GM04504 (cell line): ENCODE results near the gene GABRR2.
"Not testable (repeated sequence)": the region's sequence is repeated elsewhere in the genome, so short reads cannot be mapped to it uniquely, and the experiment has no call there.

Experiments used
- DNase-seq: peaks from one replicate; pipeline ENCODE4 v3.0.0-alpha.2; 2012; ENCODE audit warnings: low read depth

GABRR2 gene

DNA sequence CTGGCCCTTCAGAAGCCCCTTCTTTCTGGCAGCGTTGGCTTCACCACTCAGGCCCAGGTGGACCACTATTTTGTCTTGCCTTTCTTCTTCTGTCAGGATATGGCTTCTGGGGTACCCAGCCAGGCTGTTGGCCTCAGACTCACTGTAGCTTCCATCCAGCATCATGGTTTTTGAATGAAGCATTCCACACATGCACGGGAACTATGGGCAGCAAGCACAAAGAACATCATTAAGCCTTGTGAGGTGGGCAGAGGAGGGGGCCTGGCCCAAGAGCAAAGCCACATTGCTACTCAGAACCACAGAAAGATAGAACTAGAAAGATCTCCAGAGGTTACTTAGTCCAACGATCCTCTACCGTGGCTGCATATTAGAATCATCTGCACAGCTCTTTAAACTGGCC, 57.3 kb downstream of the GABRR2 start:
- no peak for DNase-seq

DNA sequence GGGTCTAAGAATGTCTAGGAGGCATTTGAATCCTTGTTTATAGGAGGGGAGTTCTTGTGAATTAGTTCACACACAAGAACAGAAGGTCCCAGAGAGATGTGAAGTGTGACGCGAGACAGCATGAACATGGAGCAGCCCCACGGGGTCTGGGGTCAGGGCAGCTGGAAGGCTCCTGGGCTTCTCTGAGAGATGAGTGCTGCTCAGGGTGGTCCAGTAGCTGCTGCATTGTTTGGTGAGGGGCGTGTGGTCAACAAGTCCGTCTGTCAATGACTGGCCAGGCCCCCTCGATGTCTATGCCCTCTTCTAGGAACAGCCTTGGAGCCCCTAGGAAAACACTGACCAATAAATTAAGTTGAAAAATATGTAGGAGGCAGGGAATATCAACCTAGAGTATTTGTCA, 57.8 kb downstream of the GABRR2 start:
- no peak for DNase-seq

DNA sequence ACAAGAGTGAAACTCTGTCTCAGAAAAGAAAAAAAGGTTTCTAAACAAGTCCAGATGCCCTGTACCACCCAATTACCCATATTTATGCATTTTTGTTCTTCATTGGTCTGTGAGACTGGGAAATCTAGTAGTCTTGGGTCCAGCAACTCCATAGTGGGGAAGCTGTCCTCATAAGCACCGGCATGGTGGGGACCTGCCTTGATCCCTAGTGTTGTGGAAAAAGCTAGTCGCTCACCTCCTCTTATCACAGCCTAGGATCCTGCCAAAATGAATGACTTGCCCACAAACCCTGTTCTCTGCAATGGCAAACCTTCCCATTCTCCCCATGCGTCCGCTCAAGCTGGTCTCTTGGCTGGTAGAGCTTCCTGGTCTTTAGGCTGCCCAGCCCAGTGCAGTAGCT, 59.7 kb downstream of the GABRR2 start:
- DNase-seq, result no peak

DNA sequence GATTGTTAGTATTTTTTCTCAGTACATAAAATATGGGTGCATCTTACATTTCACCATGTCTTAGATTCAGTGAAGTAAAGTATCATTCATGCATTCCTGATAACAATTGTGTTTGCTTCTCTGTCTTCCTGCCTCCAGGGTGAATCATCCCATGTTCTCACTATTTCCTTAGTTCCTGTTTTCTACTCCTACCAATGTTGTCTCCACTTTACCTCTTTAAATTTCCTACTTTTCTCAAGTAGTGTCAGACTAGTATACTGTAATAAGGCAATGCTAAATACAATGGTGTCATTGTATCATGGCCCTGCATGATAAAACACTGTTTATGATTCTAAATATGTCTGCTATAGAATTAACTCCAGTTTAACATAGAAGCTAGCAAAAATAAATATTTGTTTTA, 60.5 kb downstream of the GABRR2 start:
- DNase-seq, result no peak

DNA sequence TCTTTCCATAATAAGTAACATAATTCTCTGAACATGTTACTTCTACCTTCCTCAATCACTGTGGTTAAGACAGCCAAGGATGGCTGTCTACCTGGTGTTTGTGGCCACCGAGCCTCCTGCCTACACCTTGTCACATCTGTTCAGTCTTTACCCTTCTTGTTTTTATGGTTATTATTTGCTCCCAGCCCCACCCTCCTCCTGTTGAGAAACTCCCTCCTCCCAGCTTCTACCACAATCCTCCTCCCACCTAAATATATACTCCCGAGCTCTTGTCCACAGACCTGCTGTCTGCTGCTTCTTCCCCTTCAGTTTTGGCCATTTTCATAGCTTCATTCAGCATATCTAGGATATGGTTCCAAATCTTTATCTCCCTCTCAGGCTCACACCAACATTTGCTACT, 62.2 kb downstream of the GABRR2 start:
- no peak for DNase-seq

DNA sequence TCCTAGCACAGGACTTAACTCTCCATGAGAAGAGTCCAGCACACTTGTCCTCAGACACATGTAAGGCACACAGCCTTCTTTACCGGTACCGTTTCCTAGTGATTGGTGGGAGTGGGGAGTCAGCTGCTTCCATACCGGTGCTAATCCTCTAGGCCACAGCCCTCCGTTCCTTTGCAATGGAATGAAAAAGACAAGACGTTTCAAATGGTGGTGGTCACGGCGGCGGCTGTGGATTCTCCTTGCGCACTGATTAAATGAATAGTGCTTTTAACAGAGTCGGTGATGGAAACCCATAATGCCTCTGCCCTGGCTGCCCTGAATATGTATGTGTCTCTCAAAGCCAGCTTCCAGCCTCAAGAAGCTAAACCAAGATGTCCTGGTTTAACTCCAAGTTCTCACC, 63.1 kb downstream of the GABRR2 start:
- DNase-seq, result no peak

DNA sequence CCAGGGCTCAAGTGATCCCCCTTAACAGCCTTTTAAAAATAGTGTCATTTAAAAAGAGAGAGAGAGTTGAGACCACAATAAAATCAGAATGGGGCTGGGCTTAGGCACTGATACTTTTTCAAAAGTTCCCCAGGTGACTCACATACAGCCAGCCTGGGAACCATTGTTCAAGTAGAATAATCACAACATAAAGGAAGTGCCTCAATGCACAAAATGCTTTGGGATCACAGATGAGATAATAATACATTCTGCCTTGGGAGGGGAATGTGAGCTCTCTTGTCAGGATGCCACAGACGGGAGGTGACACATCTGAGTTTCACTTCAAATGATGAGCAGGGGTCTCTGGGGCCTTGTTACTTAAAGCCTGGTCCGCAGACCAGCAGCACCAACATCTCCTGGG, 63.9 kb downstream of the GABRR2 start:
- no peak for DNase-seq

DNA sequence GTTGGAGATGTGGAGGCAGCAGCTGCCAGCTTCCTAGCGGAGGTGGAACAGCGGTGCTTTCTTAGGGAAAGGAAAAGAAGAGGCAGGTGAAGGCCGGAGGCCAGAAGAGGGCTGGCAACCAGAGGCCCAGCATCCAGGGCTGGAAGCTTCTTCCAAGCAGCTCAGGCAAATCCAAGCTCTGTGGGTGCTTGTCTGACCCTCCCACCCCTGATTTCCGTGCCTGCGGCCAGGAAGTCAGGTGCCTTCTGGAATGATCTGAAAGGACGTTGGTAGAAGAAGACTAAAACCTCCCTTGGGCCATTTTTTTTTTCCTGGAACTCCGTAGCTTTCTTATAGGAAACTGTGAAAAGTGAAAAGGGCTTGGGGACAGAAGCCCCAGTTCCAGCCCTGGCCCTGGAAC, 64.9 kb downstream of the GABRR2 start:
- no peak for DNase-seq

DNA sequence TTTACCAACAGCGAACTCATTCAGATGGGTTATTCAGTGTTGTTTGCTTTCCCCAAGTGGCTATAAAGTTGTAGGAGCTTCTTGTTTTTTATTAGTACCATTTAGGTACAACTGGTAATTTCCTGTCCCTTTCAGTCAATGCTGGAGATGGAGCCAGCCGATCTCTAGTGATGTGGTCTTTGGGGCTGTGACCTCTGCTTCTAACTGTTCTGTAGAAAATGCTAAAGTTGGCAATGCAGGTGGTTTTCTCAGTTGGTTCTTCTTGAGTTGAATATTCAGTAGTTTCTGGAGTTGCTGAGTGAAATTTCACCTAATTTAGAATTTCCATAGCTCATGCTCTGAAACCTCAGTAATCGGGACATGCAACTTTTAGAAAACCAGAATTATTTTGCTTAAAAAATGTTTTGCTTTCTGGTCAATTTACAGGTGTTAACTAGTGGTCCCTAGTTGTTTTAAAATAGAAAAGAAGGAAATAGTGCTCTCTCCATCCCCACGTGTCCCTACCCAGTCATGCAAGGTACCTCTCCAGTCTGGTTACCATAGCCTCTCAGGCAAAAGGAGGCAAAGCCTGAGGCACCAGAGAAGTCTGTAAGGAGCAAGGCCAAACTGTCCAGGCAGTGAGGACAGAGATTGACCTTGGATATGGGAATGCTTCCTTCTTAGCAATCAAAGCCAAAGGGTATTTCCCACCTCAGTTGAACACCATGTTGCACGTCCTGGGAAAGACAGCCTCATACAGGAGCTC, 70.7 kb downstream of the GABRR2 start:
- no peak for DNase-seq

DNA sequence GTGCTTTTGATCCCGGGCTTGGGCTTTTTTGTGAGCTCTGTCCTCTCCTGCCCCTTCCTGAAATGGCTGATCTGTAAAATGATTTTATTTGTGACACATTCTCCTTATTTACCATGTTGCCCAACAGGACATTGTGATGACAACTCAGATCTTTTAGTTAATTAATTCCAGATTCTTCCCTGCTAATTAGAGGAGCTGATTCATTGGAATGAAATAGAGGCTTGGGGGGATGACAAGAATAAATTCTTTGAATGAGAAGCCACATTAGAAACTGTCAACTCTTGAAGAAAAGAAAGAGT, 71.8 kb downstream of the GABRR2 start:
- DNase-seq, result peak; percentile 15

DNA sequence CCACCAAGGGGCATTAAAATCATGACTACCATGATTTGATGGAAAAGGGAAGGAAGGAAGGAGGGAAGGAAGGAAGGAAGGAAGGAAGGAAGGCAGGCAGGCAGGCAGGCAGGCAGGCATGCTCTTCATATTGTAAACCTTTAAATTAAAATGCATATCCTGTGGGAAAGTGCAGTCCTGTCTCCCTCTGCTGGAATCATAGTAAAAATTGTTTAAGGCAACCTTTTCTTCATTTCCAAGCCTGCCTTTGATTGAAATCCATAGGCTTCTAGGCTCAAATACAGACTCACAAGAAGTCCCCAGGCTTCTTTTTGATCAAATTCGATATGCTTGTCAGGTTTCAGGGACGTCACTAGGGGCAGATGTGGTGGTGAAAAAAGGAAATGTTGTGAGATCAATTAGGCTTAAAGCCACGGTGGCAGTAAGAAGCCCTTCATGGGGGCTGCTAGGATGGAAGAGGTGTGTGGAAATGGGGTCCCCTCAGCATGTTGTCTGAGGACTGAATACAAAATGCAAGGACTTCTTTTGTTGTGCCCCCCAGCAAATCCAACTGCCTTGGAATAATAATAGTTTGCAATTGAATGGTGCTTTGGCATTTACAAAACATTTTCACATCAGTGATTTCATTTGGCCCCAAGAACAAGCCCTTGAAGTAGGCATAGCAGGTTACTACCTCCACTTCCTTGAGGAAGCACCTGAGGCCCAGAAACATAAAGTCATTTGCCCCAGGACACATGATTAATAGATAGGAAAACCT, 72.3 kb downstream of the GABRR2 start:
- peak; percentile 13 for DNase-seq

DNA sequence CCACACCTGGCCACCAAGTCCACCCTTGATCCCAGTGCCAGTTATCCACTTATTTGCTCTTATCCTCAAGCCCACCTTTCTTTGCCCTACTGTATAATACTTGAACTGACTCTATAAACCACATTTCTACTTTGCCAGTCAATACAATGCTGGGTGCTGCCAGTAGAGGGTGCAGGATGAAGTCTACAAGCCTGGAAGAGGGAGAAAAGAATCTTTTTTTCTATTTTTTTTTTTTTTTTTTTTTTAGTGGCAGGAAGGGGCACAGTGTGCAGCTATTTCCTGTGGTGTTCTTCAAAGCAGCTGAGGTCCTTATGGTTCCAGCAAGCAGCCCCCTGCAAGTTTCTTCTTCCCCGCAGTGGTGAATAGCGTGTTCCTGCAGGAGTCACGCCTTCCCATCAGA, 75.8 kb downstream of the GABRR2 start:
- DNase-seq, result no peak

DNA sequence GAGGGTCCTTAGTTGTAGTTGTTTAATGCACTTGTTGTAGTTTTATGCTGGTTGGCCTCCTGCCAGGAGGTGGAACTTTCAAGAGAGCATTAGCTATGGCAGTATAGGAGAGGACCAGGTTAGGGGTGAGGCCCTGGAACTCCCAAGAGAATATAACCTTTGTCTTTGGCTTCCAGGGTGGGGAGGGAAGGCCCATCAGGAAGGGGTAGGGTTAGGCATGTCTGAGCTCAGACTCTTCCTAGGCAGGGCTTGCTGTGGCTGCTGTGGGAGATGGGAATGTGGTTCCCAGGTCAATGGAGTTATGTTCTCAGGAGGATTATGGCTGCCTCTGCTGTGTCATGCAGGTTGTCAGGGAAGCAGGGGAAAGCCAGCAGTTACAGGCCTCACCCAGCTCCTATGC, 77.9 kb downstream of the GABRR2 start:
- no peak for DNase-seq

DNA sequence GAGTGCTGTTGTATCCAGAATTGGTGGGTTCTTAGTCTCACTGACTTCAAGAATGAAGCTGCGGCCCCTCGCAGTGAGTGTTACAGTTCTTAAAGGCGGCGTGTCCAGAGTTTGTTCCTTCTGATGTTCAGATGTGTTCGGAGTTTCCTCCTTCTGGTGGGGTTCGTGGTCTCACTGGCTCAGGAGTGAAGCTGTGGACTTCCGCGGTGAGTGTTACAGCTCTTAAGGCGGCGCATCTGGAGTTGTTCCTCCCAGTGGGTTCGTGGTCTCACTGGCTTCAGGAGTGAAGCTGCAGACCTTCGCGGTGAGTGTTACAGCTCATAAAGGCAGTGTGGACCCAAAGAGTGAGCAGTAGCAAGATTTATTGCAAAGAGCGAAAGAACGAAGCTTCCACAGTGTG, 81.5 kb downstream of the GABRR2 start:
- DNase-seq, result not testable (repeated sequence)

DNA sequence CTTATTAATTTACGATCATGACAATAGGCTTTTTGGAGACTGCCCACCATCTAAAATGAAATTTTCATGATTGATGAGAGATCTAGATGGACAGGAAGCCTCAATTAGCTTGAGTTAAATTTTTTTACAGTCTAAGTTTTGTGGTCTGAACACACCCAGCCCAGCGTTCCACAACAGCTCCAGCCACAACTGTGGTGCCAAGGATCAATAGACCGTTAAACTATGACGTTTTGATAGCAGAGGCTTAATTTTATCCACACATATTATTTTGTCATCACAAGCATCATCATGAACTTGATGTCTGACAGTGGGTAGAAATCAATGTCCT, 92.4 kb downstream of the GABRR2 start:
- no peak for DNase-seq

DNA sequence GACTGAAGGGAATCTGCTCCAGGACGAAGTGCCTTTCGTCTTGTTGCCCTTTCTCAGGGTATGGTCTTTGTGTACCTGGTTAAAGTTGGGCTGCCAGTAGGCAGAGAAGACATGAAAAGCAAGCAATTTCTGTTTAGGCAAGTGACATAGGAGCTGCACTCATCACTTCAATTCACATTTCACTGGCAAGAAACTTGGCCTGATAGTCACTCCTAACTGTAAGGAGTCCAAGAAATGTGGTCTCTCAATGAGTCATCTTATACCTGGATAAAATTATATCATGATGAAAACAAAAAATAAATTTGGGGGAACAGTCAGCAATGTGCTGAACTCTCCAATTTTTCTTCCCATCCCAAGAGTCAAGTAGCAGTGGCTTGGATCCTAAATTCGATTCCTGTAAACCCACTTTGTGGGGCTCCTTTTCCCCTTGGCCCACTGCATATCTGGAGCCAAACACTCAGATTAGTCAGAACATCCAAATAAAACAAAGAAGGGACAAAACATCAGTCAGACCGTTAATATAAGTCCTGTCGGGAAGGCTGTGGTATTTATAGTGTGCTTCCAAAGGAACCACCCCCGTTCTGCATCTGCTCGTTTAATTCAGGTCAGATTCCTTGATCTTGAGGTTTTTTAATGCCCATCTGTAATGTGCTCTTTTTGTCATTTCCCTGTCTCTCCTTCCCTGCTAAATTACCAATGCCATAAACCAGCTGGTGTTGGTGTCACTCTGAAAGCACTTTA, 93.0 kb downstream of the GABRR2 start:
- DNase-seq, result no peak

DNA sequence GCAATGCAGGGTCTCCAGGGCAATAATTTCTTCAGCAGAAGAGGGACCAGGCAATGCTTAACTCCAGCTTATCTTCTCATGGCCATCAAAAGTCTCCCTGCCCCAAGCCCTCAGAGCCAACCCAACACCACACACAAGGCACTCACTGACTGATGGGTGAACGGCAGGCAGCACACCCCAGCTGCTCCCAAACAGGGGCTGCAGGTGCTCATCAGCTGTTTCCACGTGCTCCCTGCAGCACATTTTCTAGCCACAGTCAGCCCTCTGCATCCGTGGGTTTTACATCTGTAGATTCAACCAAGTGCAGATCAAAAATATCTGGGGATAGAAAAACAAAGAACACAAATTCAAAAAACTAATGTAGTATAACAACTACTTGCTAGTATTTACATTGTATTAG, 94.0 kb downstream of the GABRR2 start:
- no peak for DNase-seq

DNA sequence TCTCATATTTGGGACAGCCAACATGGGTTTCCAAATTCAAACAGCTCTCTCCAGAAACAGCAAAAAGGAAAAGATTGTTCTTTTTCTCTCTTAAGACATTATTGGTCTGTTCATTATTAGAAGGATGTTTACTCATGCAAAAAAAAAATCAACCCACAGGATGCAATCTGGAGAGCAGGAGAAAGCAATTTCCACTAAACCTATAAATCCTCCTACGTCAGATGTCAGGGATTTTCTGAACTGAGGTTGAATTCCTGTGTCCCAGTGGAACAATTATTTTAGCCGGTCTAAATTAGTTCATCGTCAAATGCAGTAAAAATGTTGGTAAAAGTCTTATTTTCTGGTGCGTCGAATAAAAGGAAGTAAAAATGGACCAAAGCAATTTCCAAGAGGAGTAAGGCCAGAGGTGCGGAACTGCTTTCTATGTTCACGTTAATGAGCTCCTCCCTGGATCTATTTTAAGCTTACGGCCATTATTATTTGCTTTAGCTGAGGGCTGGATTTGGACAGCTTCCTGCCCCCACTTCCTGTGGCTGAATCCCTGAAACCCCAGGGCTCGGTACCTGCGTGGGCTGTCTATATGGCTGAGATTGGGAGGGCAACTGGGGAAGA, 97.7 kb downstream of the GABRR2 start, which contains the start of gene GABRR1:
Gene GABRR1, minus strand, starts transcription at position 60 of the 612 bp plus-strand sequence. Its CDS starts 36 bp downstream, at position 24.
- DNase-seq, result no peak

DNA sequence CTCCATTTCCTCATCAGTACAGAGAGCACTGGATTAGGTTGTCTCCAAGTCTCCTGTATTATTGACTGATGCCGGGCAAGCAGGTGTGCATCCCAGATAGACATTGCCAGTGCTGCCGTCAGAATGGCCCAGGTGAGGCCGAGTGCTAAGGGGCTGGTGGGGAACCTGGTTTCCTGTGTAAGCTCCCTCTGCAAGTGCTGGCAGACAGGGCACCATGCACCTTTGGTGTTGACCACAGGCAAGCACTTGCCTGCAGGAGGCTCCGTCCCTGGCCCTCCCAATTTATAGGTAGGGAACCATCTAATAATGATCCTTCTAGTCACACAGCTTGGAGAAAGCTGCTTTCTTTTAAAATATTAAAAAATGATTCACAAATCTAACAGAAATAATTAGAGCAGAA, 98.7 kb downstream of the GABRR2 start:
- no peak for DNase-seq

DNA sequence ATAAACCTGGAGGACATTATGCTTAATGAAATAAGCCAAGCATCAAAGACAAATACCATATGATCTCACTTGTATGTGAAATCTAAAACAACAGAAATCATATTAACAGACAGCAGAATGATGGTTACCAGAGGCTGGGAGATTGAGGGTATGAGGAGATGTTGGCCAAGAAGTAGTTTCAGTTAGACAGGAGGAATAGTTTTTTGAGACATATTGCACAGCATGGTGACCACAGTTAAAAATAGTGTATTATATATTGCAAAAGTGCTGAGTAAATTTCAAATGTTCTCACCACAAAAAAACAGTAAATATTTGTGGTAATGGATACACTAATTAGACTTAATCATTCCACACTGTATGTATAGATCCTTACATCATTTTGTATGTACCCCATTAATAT, 99.7 kb downstream of the GABRR2 start:
- no peak for DNase-seq

DNA sequence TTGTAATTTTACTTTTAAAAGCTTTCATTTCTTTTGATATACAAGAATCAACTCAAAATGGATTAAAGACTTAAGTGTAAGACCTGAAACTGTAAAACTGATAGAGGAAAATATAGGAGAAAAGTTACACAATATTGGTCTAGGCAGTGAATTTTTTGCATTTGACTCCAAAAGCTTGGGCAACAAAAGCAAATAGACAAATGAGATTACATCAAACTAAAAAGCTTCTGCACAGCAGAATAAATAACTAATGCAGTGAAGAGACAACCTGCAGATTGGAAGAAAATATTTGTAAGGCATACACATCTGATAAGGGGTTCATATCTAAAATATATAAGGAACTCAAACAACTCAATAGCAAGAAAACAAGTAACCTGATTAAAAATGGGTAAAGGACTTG, 100.9 kb downstream of the GABRR2 start:
- DNase-seq, result no peak

DNA sequence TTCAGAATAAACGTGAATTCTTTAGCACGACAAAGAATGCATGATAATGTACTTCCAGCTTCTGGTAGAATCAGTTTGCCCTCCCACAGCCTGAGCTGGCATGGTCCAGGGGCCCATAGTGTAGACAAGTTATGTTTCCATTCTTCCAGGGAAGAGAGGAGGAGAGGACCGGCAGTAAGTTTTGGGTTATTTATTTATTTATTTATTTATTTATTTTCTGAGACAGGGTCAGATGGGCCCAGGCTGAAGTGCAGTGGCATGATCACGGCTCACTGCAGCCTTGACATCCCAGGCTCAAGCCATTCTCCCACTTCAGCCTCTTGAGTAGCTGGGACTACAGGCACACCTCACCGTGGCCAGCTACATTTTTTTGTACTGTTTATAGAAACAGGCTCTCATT, 102.6 kb downstream of the GABRR2 start:
- DNase-seq, result no peak

DNA sequence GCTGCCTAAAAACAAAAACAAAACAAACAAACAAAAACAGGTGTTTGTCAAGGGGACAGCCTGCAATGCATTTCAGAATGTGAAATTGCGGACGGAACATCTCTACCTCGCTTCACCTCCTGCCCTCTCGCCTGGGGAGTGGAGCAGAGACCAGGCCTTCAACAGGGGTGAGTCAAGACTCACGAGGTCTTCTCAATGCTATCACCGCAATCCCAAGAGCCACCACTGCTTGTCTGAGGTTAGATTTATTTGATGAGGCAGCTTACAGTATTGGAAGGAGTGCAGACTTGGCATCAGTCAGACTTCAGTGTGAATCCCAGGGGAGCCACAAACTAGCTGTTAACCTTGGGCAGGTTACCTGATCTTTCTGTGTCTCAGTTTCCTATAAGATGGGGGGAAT, 105.6 kb downstream of the GABRR2 start:
- no peak for DNase-seq
